NCI-H524 (cell line): ENCODE results near the gene SKP2.
"Not testable (repeated sequence)": the region's sequence is repeated elsewhere in the genome, so short reads cannot be mapped to it uniquely, and the experiment has no call there.

Experiments used
- DNase-seq, 2 experiments: peaks; one replicate each; lab custom pipeline; 2025; lab: John Stamatoyannopoulos, UW

Gene SKP2

DNA sequence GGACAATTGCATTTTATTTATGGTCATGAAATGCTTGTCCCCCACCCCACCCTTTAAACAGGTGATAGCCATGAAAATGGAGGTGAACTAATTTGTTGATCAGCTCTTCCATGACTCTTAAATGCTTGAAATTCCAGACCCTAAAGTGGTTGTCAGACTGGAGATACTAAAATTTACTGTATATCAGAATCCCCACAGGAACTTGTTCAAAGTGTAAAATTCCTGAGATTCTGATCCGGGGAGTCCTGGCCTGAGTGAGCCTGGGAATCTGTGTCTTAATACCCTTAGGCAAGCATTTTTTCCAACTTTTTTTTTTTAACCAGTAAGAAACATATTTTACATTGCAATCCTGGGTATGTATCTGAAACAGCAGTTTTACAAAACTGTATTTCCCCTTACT is 4.7 kb downstream of the SKP2 start:
- DNase-seq: no peak

DNA sequence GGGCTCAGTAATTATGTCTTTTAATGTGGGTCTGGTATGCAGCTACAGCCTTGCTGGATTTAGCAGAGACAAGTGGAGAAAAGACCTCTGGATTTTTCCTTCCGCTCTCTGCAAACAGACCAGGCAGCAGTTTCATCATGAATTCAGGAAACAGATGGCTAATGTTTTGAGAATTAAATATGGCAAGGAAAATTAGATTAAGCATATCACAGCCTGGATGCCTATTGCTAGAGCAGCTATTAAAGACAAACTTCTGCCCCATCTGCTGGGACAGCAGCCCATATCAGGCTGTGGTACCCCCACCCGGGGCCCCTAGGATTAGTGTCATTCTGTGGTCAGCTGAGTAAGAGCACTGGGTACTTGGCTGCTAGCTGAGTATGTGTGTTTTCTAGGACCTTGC is 6.2 kb downstream of the SKP2 start:
- peak; percentile 97 to 99 for DNase-seq

DNA sequence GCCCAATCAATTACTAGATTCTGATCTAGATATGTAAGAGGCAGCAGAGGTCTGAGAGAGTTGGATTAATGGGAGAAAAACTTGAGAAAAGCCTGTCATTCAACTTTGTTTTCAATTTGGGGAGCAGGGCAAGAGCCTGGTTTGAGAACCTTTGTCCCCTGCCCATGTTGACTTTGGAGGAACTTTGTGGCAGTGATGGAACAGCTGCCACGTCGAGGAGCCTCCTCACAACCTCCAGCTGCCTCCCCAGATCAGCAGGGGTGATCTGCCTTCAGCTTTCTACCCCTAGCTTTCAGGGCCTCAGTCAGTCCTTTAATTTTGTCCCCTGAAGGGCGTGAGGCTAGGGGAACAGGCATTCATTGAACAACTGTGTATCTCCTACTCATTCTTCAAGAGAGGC is 8.7 kb downstream of the SKP2 start:
- no peak for DNase-seq

GRCh38 chr5:36161361-36161760 is 9.4 kb downstream of the SKP2 start:
- DNase-seq: no peak

GRCh38 chr5:36162810-36163486 is 11.0 kb downstream of the SKP2 start:
- DNase-seq: no peak

GRCh38 chr5:36164461-36164860 is 12.6 kb downstream of the SKP2 start:
- DNase-seq: no peak

DNA sequence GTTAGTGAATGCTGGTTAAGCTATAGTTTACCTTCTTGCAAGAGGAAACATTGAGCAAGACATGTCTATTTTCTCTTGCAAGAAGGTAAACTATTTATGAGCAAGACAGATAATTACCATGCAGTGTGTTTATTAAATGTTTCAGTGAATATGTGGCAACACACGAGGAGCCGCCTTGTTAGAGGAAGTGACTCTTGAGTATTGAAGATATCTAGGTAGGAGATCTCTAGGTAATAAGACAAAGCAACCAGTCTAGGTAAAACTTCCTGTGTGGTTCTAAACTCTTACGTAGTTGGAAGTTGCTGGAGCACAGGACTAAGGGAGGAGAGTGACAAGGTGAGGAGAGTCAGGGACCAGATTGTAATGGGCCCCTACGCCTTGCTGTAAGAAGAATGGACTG is 16.8 kb downstream of the SKP2 start:
- no peak for DNase-seq

DNA sequence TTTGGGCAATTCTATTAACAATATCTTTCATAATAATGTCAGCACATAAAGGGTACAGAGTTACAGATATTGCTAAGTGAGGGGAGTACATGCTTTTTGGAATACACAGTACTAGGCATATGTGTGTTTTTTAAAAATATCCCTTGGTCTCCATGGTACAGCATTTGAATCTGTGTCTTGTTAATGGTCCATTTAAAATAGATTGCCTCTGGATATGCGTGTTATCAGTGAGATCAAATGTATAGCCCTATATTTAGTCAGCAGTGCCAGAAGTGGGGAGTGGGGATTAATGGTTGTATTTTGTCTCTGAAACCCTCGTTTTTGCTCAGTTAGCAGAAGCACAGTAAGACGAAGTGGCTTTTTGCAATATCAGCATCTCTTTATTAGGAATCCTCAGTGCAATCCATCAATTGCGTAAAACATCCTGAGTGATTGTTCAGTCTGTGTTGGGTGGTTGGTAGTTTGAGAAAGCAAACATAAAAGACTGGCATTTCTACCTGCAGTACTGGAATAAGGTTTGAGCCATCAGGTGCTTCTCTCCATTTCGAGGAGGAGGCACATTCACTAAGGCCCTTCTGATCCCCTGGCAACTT is 19.0 kb downstream of the SKP2 start:
- DNase-seq: no peak

- no peak for DNase-seq
Observed at GRCh38 chr5:36172599-36172998, 20.7 kb downstream of the SKP2 start.

DNA sequence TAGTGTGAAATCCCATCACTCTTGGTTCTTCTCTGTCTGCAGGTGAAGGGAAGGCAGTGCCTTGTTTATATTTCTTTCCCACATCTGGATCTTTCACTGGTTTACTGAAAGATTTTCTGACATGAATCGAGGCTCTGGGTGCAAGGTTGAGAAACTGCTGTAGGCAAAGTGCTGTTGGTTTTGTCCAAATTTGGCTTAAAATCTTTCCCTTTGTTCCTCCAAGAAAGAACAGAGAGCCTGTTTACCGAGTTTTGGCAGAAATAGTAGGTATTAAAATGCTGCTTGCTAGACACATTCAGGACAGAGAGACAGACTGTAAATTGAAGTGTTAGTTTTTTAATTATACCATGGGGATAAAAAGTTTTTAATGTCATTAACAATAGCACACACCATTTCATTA is 21.5 kb downstream of the SKP2 start:
- no peak for DNase-seq

GRCh38 chr5:36174119-36174518 is 22.2 kb downstream of the SKP2 start:
- DNase-seq: no peak

DNA sequence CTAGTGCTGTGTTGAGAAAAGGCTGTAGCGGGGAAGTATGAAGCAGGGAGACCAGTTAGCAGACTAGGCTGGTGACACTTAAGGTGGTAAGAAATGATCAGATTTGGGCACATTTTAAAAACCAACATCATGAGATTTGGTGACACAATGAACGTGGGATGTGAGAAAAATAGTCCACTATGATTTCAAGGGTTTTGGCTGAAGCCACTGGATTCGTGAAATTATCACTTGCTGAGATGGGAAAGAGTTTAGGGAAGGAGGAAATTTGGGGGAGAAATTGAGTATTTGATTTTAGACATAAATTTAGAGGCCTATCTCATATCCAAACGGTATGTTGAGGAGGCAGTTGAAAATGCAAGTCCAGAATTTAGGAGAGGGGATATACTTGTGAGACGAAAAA is 23.1 kb downstream of the SKP2 start:
- DNase-seq: no peak

- no peak for DNase-seq
Observed at GRCh38 chr5:36177154-36177553, 25.2 kb downstream of the SKP2 start.

DNA sequence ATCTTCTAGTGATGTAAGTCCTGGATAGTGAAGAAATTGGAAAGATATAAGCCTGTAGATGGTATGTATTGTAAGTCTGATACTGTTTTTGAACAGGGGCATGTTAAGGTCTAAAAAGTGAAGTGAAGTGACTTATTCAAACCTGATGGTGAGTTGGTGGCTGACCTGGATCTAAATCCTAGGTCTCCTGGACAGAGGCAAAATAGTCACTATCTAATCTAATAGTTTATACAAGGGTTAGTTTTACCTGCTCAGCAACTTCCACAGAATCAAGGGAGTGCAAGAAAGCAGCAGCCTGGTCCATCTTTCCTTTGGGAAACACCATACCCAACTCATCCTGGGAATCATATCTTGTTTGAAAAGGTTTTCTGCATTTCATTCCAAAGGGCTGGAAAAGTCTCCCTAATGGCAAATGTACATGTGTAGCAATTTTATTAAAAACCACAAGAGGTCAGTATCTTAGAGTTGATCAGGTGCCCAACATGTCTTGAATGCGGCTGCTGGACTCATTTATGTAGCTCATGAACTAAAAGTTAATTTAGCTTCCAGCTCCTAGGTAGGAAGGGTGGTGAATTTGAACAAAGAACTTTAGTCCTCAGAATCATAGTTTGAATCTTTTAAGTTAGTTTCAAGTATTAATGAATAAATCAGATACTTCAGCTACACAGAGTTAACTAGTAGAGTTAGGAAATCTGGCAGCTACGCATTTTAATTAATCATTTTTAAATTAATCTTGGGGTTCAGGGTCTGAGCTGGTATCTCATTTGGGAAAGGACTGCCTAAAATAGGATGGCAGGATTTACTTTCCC is 26.0 kb downstream of the SKP2 start:
- DNase-seq: peak; percentile 8 to 69

DNA sequence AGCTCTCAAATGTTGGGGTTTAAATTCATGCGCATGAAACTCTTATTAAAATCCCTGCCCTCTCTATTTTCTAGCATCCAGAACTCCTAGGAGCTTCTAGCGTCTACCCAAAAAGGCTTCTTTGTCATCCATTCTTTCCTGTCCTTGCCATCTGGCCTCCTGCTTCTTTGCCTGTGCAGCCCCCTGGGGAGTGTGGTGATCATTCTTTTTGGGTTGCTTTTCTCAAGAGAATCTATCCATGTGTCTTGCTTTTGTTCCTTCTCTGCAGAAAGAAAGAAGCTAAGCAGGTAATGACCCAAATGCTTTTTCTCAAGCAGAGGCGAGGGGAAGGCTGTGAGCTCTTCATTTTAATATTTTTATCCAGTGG is 26.6 kb downstream of the SKP2 start:
- no peak for DNase-seq

DNA sequence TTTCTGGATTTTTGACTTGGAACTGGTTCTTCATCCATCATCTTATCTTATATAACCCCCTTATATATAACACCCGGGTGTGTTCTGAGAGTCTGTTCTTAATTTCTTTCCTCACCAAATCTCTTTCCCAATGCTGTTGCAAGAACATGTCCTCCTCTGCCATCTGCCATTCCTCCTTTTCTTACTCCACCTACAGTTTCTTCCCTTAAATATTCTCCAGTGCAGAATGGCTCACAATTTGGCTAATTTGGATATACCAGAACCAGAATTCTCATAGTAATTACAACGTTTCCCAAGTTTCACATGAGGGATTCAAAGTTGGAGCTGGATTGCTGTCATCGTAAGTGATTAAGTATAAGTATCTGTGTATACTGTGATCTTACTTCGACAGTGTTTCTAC is 28.0 kb downstream of the SKP2 start:
- DNase-seq: no peak

DNA sequence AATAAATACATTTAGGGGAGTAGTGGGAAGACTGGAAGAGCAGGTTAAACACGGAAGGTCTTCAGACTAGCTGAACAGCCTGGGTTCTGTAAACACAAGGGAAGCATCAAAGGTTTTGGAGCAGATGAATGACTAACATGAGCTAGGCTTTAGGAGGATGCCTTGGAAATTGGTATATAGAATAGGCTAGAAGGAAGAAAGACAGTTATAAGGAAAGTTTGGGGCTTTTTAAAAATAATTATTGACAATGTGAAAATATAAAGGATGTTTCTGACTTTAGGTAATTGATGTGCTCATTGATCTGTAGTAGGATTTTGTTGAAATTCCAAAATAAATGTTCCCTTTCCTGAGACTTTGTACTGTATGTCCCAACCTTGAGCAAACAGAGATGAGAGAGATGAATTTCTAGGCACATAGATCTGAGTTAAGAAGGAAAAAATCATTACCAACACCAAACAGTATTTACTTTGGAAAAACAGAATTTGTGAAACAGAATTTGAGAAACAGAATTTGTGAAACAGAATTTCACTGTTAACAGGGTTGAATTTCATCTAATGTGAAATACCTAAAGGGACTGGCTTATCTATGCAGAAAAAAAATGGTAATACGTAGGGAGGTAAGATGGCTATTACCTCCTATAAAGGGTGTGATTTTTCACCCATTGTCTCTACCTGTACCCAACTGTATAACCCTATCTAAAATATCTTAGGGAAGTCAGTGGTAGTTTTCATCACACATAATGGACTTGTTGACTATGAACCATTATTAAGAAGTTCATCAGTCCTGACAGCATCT is 28.8 kb downstream of the SKP2 start:
- no peak for DNase-seq

- DNase-seq: no peak
Observed at GRCh38 chr5:36181774-36182173, 29.9 kb downstream of the SKP2 start.

GRCh38 chr5:36184408-36184807 is 32.5 kb downstream of the SKP2 start:
- DNase-seq: not testable (repeated sequence)

DNA sequence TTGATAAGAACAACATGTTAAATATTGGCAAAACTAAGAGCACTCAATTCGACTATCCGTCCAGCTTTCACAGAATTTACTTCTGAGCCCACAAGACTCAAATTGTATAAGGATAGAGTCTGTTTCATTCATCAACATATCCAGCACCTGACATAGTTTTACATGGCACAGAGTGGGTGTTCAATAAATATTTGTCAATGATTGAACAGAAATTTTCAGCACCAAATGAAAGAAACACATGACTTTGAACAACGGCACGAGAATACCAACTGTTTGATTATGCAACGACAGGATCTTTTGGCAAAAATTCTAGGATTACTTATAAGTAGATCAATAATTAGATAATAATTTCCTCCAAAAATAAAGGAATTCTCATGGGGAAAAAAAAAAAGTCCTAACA is 41.8 kb downstream of the SKP2 start:
- no peak for DNase-seq

GRCh38 chr5:36198281-36198680 is 46.4 kb downstream of the SKP2 start:
- no peak for DNase-seq

GRCh38 chr5:36198783-36199182 is 46.9 kb downstream of the SKP2 start:
- not testable (repeated sequence) for DNase-seq

- no peak for DNase-seq
Observed at GRCh38 chr5:36199620-36200019, 47.7 kb downstream of the SKP2 start.
